Peyer's patch (tissue), 4 donors: ENCODE measurements around the gene CCDC12.

Experiments
- POLR2A ChIP-seq, 2 donors: fragments of 450-650 bp; IDR thresholded peaks; one replicate each; pipeline ENCODE4 v1.5.1; 2017; ENCODE audit warnings: antibody characterized with exemption in 2 of 2, mild to moderate bottlenecking in 2 of 2, moderate library complexity in 2 of 2
- TF ChIP-seq, protein P1 (sequence below), 6 experiments: fragments of 450-650 bp in 4 of 6; fragments of 200-600 bp in 2 of 6; sonication (generic) in 1 of 6; IDR thresholded peaks; one replicate each; pipeline ENCODE4 v1.5.1; 2017 to 2019; ENCODE audit warnings: antibody characterized with exemption in 6 of 6, mild to moderate bottlenecking in 3 of 6, moderate library complexity in 1 of 6

DNA sequence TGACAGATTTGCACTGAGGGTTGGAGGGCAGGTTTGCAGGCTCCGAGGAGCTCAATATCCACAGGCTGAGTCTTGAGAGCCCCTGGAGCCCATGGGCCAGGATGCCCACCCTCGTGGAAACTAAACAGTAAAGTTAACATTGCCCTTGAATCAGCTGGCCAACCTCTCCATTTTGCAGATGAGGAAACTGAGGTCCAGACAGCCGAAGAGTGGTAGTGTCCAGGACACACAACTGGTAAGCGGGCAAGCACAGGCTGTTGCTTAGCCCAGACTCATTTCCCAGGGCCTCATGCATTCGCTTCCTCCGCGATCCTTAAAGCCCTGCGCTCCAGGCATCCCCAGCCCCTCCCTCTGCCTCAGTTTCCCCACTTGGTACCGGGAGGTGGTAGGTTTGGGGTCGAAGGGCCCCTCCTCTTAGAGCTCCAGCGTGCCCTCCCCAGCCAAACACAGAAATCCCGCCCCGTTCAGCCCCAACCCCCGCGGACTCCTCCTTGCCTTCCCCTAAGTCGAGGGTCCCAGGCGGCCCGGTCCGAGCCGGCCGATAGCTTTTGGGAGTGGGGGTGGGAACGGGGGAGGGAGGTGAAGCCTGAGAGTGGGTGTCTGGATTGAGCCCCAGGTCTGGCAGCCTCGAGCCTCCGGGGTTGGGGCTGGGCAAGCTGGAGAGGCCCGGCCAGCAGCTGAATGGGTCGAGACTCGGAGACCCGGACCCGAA lies 95.5 kb downstream of the CCDC12 start:
- TF ChIP-seq, protein P1, sequence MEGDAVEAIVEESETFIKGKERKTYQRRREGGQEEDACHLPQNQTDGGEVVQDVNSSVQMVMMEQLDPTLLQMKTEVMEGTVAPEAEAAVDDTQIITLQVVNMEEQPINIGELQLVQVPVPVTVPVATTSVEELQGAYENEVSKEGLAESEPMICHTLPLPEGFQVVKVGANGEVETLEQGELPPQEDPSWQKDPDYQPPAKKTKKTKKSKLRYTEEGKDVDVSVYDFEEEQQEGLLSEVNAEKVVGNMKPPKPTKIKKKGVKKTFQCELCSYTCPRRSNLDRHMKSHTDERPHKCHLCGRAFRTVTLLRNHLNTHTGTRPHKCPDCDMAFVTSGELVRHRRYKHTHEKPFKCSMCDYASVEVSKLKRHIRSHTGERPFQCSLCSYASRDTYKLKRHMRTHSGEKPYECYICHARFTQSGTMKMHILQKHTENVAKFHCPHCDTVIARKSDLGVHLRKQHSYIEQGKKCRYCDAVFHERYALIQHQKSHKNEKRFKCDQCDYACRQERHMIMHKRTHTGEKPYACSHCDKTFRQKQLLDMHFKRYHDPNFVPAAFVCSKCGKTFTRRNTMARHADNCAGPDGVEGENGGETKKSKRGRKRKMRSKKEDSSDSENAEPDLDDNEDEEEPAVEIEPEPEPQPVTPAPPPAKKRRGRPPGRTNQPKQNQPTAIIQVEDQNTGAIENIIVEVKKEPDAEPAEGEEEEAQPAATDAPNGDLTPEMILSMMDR (IDR thresholded peaks at IDR 0.05), result no peak
- no peak for TF ChIP-seq POLR2A (IDR thresholded peaks at IDR 0.05)
